Activated naive CD4-positive, alpha-beta T cell treated with Interleukin-2 at 50 U/mL for 16 hours (primary cell): Measurements from ENCODE around the gene KRTAP5-6.

ENCODE experiments used
- DNase-seq: peaks from one replicate; pipeline ENCODE4 v3.0.0-alpha.2; 2020

The KRTAP5-6 gene

DNA sequence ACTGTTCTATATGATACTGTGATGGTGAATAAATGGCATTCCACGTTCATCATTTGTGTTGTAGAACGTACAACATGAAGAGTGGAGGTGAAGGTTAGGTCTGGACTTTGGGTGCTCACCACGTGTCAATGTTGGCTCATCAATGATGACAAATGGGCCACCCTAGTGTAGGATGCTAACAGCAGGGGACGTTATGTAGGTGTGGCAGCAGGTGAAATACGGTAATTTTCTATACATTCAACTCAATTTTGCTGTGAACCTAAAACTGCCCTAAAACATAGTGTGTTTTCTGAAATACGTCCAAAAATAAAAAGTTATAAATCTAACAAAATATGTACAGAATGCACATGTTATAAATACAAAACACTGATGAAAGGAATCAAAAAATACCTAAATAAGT, 6.2 kb downstream of the KRTAP5-6 start:
- DNase-seq, result no peak

DNA sequence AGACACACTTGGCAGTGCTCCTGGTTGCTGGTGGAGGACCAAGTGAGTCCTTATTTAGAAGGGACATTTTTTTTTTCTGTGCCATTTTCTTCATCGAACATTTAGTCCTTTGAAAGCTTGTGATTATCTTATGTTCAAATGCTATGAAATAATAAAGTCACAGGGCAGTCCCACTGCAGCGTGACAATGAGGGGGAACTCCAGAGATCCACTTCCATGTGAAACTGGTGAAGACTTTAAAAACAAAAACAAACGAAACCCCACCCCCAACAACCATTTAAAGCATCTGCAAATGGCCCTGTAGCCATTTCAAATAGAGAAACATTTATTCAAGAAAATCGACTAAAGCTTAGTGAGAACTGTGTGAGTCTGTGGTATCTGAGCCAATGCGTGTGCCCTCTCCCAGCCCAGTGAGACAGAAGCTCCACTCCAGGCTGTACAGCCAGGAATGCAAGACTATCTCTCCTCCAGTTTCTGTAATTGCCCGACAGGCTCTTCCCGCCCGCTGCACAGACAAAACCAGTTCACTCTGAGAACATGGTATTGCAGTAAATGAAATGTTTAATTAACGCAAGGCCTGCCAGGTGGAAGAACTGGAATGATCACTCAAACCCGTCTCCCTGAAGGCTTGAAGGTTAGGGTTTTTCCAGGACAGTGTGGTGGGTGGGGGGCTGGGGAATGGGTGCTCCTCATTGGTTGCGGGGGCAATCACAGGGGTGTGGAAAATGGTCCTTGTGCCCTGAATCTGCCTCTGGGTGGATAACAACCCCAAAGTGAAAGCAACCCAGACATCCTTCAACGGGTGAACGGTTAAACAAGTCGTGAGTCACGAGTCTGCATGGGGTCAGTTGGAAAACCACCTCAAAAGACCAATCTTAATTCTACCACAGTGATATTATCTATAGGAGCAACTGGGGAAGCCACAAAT, 8.4 kb downstream of the KRTAP5-6 start:
- no peak for DNase-seq

- no peak for DNase-seq
Observed at GRCh38 chr11:1706634-1707400, 9.8 kb downstream of the KRTAP5-6 start.

DNA sequence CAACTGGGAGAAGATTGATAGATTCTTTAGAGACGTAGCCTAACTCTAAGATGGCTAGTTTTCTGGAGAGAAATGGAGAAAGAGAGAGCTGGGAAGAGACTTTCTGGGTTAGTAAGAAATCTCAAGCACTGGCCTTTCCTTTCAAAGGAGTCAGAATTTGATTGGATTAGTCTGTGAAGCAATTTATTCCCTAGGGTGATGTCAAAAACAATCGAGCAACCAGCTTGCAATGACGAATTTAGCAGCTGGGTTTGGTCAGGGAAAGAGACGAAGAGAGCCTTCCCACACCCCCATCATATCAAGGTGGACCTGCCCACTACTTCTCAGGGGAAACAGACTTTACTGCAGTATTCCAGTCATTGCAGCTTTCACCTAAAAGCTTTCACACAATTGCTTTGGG, 10.8 kb downstream of the KRTAP5-6 start:
- DNase-seq, result no peak

GRCh38 chr11:1708716-1709115, 11.7 kb downstream of the KRTAP5-6 start:
- no peak for DNase-seq

- DNase-seq, result no peak
Observed at GRCh38 chr11:1714908-1715885, 18.2 kb downstream of the KRTAP5-6 start.

GRCh38 chr11:1717745-1718144, 20.8 kb downstream of the KRTAP5-6 start:
- no peak for DNase-seq

- no peak for DNase-seq
Observed at GRCh38 chr11:1718326-1718725, 21.3 kb downstream of the KRTAP5-6 start.

DNA sequence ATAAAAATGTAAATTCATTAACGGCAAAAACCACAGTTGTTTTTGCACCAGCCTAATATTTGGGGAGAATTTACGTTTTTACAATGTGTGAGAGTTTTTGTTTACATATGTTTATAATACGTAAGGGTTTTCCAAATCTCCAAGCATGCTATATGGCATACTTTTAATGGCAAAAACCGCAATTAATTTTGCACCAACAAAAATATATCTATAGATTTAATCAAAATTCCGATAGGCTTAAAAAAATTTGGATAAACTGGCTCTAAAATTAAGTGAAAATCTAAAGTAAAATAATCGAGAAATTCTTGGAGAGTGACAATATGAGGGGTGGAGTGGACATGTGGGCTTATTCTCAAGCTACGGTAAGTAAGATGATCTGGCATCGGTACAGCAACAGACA, 22.8 kb downstream of the KRTAP5-6 start:
- no peak for DNase-seq

DNA sequence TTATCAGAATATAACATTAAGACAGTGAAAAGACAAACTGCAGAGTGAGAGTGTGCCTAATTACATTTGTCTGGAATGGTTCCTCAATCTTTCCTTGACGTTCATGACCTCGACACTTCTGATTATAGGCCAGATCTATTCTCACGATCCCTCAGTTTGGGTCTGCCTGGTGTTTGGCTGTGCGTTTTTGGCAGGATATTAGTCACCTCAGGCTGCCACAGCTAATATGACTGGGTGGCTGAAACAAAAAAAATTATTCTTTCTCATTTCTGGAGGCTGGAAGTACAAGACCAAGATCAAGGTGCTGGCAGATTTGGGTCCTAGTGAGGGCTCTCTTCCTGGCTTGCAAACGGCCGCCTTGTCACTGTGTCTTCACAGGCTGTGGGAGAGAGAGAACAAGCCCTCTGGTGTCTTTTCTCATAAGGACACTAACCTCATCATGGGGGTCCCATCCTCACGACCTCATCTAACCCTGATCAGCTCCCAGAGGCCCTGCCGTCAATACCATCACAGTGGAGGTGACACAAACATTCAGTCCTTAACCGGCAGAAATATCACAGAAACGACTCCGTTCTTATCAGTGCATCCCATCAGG, 30.2 kb downstream of the KRTAP5-6 start:
- no peak for DNase-seq

GRCh38 chr11:1727861-1728260, 30.9 kb downstream of the KRTAP5-6 start:
- no peak for DNase-seq

DNA sequence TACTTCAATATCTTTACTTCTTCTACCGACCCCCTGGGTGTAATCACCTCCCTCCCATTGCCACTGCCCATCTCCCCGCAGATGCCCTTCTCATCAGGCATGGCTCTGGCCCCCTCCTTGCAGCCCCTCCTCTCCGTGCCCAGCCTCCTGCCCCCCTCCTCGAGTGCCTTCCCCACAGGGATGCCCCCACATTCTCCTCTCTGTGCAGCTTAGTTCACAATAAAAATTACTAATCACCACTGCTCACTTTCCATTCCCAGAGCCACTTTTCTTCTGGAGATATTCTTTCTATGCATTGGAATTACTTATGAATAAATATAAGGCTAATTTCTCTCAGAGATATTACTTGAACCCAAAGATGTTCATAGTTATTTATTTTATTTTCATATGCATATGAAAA, 31.3 kb downstream of the KRTAP5-6 start:
- no peak for DNase-seq

- DNase-seq, result no peak
Observed at GRCh38 chr11:1728931-1729691, 32.1 kb downstream of the KRTAP5-6 start.

DNA sequence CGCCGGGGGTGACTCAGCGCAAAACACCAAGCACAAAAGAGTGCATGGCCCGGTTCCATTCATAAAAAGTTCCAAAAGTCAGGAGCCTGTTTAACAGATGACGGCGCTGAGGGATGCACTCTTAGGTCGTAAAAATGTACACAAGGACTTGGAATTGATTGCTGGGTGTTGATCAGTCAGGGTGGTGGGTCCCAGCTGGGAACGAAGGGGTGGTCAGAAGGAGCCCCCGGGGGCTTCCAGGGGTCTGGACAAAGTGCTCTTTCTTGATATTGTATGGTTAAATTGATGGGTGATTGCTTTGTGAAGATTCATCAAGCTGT, 32.7 kb downstream of the KRTAP5-6 start:
- no peak for DNase-seq

DNA sequence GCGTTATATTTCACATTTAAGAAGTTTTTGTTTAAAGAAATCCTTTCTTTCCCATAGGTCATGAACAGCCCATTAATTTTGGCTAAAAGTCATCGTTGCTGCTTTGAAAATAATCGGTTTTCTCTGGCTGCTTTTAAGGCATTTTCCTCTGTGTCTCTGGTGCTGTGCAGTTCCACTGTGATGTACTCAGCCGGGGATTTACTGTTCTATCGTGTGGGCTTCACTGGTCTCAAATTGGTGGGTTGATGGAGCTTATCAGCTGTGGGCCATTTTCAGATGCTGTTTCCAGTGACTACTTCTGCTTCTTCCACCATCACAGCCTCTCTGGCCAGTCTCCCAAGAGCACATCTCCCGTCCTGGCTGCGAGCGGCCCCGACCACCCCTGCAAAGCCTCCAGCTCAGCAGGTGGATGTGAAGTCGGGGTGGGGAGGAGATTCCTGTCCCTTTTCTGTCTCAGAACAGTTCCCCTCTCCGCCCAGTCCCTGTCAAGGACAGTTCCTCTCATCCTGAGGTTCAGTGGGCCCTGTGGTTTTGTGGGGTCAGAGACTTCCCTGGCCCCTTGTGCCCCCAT, 33.1 kb downstream of the KRTAP5-6 start:
- DNase-seq, result no peak

- DNase-seq, result no peak
Observed at GRCh38 chr11:1731451-1732059, 34.6 kb downstream of the KRTAP5-6 start.

DNA sequence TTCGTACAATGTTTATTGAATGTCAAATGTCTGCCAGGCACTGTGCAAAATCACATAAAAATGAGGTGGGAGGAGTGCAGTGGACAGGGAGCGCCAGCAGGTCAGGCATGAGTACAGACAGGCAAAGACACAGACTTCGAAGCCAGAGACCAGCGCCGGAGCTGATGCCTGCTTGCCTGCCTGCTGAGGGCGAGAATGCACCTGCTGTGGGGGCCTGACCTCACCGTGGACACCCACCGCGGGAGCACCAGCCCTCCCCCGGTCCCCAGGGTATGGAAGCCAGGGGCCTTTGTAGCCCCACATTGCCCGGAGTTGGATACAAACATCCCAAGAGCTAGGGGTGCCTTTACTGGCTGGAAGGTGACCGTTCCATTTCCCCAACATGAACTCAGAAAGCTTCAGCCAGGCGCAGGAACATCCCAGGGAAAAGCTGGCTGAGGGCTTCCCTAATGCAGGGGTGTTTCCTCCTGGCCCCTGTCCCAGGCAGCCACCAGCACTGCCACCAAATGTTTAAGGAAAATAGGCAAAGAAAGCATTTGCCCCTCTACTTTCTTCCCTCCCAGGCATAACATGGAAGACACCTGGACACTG, 35.5 kb downstream of the KRTAP5-6 start:
- no peak for DNase-seq

- DNase-seq, result no peak
Observed at GRCh38 chr11:1733009-1733715, 36.2 kb downstream of the KRTAP5-6 start.

- DNase-seq, result no peak
Observed at GRCh38 chr11:1733716-1734640, 37.0 kb downstream of the KRTAP5-6 start.
